SK-N-SH (cell line): ENCODE data around the gene DUSP9. TPM values are rescaled to one million over a fixed set of nuclear protein-coding genes. Genes with fewer than 3 reads are reported as not detected.

Experiments
- CTCF ChIA-PET: fragments of 300-600, 350-600 bp; formaldehyde crosslinking; extraction: SDS; loops from one replicate; lab custom pipeline; 2021; lab: Yijun Ruan, JAX
- POLR2A ChIA-PET: fragments of 350-600 bp; sonication (Branson Sonifier 250); formaldehyde crosslinking; extraction: SDS; loops from one replicate; lab custom pipeline; 2020; ENCODE audit warnings: antibody characterized with exemption, inconsistent platforms; lab: Yijun Ruan, JAX
- DNase-seq: peaks from one replicate; pipeline ENCODE4 v3.0.0; 2012
- H2AFZ ChIP-seq: fragments of 200-600 bp; sonication (generic); 2 replicates; pipeline ENCODE4 v1.8.1; 2016; ENCODE audit warnings: antibody characterized with exemption, mild to moderate bottlenecking, low read depth
- H3F3A ChIP-seq: fragments of 200-600 bp; sonication (generic); replicated peaks from 2 replicates; pipeline ENCODE3; 2016; ENCODE audit warnings: antibody characterized with exemption, mild to moderate bottlenecking; ENCODE audit not compliant: insufficient read depth
- H3K27ac ChIP-seq, 2 experiments: fragments of 200-500 bp in 1 of 2; fragments of 200-600 bp in 1 of 2; sonication (Bioruptor generic) in 1 of 2; sonication (generic), shearing (Covaris generic) in 1 of 2; 2 replicates each; pipeline versions ENCODE4 v1.5.1 to v1.6.1; 2014 to 2016; ENCODE audit warnings: low read depth in 2 of 2, inconsistent platforms in 1 of 2, low read length in 1 of 2, mild to moderate bottlenecking in 1 of 2, mixed read lengths in 1 of 2
- H3K27me3 ChIP-seq: fragments of 200-600 bp; sonication (generic), shearing (Covaris generic); 2 replicates; pipeline ENCODE4 v1.6.1; 2016; ENCODE audit warnings: mixed run types; ENCODE audit not compliant: insufficient read depth
- H3K36me3 ChIP-seq, 2 experiments: fragments of 200-500 bp in 1 of 2; fragments of 200-600 bp in 1 of 2; sonication (Bioruptor generic) in 1 of 2; sonication (generic) in 1 of 2; replicated peaks in 1 of 2; 2 replicates each; pipeline versions ENCODE3 to v1.5.1; 2014 to 2016; ENCODE audit warnings: low read length in 1 of 2, mild to moderate bottlenecking in 1 of 2; ENCODE audit not compliant: insufficient read depth in 2 of 2, control insufficient read depth in 1 of 2
- H3K4me1 ChIP-seq, 2 experiments: fragments of 200-500 bp in 1 of 2; fragments of 200-600 bp in 1 of 2; sonication (Bioruptor generic) in 1 of 2; sonication (generic), shearing (Covaris generic) in 1 of 2; 2 replicates each; pipeline versions ENCODE4 v1.5.1 to v1.6.1; 2014 to 2016; ENCODE audit warnings: low read depth in 1 of 2, low read length in 1 of 2, mixed run types in 1 of 2; ENCODE audit not compliant: insufficient read depth in 2 of 2, control insufficient read depth in 1 of 2
- H3K4me2 ChIP-seq: fragments of 200-600 bp; sonication (generic), shearing (Covaris generic); 2 replicates; pipeline ENCODE4 v1.6.1; 2017; ENCODE audit warnings: mixed run types
- H3K4me3 ChIP-seq, 2 experiments: fragments of 200-500 bp in 1 of 2; fragments of 200-600 bp in 1 of 2; sonication (Bioruptor generic) in 1 of 2; sonication (generic), shearing (Covaris generic) in 1 of 2; 2 replicates each; pipeline versions ENCODE4 v1.5.1 to v1.8.1; 2014 to 2016; ENCODE audit warnings: low read depth in 2 of 2, inconsistent platforms in 1 of 2, low read length in 1 of 2, mild to moderate bottlenecking in 1 of 2, mixed read lengths in 1 of 2, moderate library complexity in 1 of 2
- H3K79me2 ChIP-seq: fragments of 200-600 bp; sonication (generic); 2 replicates; pipeline ENCODE4 v1.8.1; 2017; ENCODE audit warnings: mild to moderate bottlenecking; ENCODE audit not compliant: insufficient read depth
- H3K9ac ChIP-seq: fragments of 200-600 bp; sonication (generic); 2 replicates; pipeline ENCODE4 v1.6.1; 2017; ENCODE audit warnings: mixed run types
- H3K9me2 ChIP-seq: fragments of 200-600 bp; sonication (generic); 2 replicates; pipeline ENCODE4 v1.6.1; 2017; ENCODE audit warnings: mixed run types
- H3K9me3 ChIP-seq: fragments of 200-600 bp; sonication (generic); 2 replicates; pipeline ENCODE4 v1.6.1; 2017; ENCODE audit warnings: mixed run types, mild to moderate bottlenecking, moderate library complexity
- H4K20me1 ChIP-seq: fragments of 200-600 bp; sonication (generic); 2 replicates; pipeline ENCODE4 v1.6.1; 2017; ENCODE audit warnings: mild to moderate bottlenecking, mixed run types; ENCODE audit not compliant: insufficient read depth
- CHD2 ChIP-seq: fragments of 150-350 bp; IDR thresholded peaks from 2 replicates; pipeline ENCODE4 v1.6.1; 2018; ENCODE audit warnings: low read length; ENCODE audit not compliant: partially characterized antibody
- FOXJ3 ChIP-seq: sonication (generic); formaldehyde crosslinking; IDR thresholded peaks from 2 replicates; pipeline ENCODE4 v1.5.1; 2020; ENCODE audit warnings: mild to moderate bottlenecking, missing genetic modification reagents
- FOXM1 ChIP-seq: IDR thresholded peaks from 2 replicates; pipeline ENCODE4 v1.4.0; 2012; ENCODE audit warnings: low read depth, mild to moderate bottlenecking
- GABPA ChIP-seq: IDR thresholded peaks from 2 replicates; pipeline ENCODE4 v1.4.0; 2012; ENCODE audit warnings: low read depth, mild to moderate bottlenecking
- GATA2 ChIP-seq: sonication (generic); formaldehyde crosslinking; IDR thresholded peaks from 2 replicates; pipeline ENCODE4 v1.5.0; 2020; ENCODE audit warnings: mild to moderate bottlenecking, missing genetic modification reagents
- MXI1 ChIP-seq: IDR thresholded peaks from 2 replicates; pipeline ENCODE4 v1.6.1; 2012; ENCODE audit warnings: mild to moderate bottlenecking, low read depth, low read length, improper control_type of control experiment
- SIN3A ChIP-seq: IDR thresholded peaks from 2 replicates; pipeline ENCODE4 v1.6.1; 2012; ENCODE audit warnings: low read depth, mild to moderate bottlenecking, low read length, moderate library complexity, borderline replicate concordance
- TEAD4 ChIP-seq: IDR thresholded peaks from 2 replicates; pipeline ENCODE4 v1.4.0; 2012; ENCODE audit warnings: mild to moderate bottlenecking, borderline replicate concordance; ENCODE audit not compliant: insufficient read depth
- YY1 ChIP-seq: IDR thresholded peaks from 2 replicates; pipeline ENCODE4 v1.4.0; 2012; ENCODE audit warnings: low read depth, mild to moderate bottlenecking
- WGBS: methylation state at CpG from one replicate; pipeline ENCODE4 v1.1.6; 2017; ENCODE audit warnings: low lambda C conversion rate; 5-methylcytosine and 5-hydroxymethylcytosine counted together
- polyA plus RNA-seq, 3 experiments: library from polyadenylated mRNA; depleted of rRNA; stranded (reverse); fragments of >200 nt; gene quantifications; 2 replicates each; pipeline ENCODE4 v1.2.3, GENCODE V29; 2012
- TF ChIP-seq, protein P1 (sequence below): IDR thresholded peaks from 2 replicates; pipeline ENCODE4 v1.4.0; 2012; ENCODE audit warnings: low read depth
- TF ChIP-seq, protein P2 (sequence below): fragments of 200-600 bp; sonication (generic); IDR thresholded peaks from 2 replicates; pipeline ENCODE4 v1.6.1; 2017; ENCODE audit warnings: antibody characterized with exemption, mild to moderate bottlenecking, moderate library complexity
- TF ChIP-seq, protein P3 (sequence below): IDR thresholded peaks from 2 replicates; pipeline ENCODE4 v1.4.0; 2012; ENCODE audit warnings: low read depth, borderline replicate concordance

DUSP9 gene, protein sequence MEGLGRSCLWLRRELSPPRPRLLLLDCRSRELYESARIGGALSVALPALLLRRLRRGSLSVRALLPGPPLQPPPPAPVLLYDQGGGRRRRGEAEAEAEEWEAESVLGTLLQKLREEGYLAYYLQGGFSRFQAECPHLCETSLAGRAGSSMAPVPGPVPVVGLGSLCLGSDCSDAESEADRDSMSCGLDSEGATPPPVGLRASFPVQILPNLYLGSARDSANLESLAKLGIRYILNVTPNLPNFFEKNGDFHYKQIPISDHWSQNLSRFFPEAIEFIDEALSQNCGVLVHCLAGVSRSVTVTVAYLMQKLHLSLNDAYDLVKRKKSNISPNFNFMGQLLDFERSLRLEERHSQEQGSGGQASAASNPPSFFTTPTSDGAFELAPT
- 0.05 and 0.08 TPM in 2 replicates for polyA plus RNA-seq (2012; rRNA removed)
- polyA plus RNA-seq (2012; cell fraction: cytosol; rRNA removed), result 0.04 and 0.07 TPM in 2 replicates
- 0.06 TPM in 1 of 2 replicates, not detected in the other for polyA plus RNA-seq (2012; cell fraction: nucleus; rRNA removed)

DNA sequence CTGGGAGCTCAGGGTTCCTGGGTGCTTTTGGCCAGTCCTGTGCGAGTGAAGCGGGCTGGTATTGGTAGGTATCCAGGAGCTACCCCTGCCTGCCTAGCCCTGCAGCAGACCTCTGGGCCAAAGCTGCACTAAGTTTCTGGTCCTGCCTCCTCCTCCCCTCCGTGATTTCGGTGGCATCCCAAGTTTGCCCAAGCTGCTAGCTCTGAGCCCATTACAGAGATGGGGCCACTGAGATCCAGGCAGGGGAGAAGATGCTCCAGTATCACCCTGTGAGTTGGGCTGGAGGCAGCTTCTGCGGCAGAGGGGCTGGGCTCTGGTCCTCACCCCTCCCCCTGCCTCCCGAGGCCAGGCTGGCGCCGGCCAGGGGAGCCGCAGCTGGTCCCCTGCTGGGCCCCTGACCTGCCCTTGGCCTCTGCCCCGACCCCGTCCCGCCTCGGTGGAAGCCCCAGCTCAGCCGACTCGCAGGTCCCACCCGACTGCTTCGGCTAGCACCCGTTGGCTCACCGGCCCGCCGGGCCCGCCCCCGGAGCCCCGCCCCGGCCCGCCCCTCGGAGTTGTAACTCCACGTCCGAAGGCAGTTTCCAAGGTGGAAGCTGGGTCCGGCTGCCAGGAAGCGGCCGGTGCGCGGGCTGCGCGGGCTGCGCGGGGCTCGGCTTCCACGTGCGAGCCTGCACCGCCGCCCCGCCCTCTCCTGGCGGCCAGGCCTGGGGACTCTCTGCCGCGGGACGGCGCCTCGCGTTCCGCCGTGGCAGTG lies at the start of gene DUSP9:
TSS of gene DUSP9 (plus strand) at position 584 of the 754 bp plus-strand sequence. CDS start 751 bp downstream, outside the sequence.
- CTCF ChIA-PET, result interaction anchor here (1.0 to 11.0 kb wide), 6 partner anchors 21 to 107 kb away, joined by 3 to 106 read pairs (median 8); partner anchors contain the start of gene PNCK
- H3K27ac ChIP-seq, result no peak within 1 kb of the TSS
- H2AFZ ChIP-seq, result no peak within 1 kb of the TSS
- H3K9me2 ChIP-seq, result no peaks in the 10 kb centered on the region
- TF ChIP-seq TEAD4, result no peak
- TF ChIP-seq, protein P1, sequence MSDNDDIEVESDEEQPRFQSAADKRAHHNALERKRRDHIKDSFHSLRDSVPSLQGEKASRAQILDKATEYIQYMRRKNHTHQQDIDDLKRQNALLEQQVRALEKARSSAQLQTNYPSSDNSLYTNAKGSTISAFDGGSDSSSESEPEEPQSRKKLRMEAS, result no peak
- TF ChIP-seq, protein P2, sequence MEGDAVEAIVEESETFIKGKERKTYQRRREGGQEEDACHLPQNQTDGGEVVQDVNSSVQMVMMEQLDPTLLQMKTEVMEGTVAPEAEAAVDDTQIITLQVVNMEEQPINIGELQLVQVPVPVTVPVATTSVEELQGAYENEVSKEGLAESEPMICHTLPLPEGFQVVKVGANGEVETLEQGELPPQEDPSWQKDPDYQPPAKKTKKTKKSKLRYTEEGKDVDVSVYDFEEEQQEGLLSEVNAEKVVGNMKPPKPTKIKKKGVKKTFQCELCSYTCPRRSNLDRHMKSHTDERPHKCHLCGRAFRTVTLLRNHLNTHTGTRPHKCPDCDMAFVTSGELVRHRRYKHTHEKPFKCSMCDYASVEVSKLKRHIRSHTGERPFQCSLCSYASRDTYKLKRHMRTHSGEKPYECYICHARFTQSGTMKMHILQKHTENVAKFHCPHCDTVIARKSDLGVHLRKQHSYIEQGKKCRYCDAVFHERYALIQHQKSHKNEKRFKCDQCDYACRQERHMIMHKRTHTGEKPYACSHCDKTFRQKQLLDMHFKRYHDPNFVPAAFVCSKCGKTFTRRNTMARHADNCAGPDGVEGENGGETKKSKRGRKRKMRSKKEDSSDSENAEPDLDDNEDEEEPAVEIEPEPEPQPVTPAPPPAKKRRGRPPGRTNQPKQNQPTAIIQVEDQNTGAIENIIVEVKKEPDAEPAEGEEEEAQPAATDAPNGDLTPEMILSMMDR, result no peak
- TF ChIP-seq FOXM1, result no peak
- TF ChIP-seq, protein P3, sequence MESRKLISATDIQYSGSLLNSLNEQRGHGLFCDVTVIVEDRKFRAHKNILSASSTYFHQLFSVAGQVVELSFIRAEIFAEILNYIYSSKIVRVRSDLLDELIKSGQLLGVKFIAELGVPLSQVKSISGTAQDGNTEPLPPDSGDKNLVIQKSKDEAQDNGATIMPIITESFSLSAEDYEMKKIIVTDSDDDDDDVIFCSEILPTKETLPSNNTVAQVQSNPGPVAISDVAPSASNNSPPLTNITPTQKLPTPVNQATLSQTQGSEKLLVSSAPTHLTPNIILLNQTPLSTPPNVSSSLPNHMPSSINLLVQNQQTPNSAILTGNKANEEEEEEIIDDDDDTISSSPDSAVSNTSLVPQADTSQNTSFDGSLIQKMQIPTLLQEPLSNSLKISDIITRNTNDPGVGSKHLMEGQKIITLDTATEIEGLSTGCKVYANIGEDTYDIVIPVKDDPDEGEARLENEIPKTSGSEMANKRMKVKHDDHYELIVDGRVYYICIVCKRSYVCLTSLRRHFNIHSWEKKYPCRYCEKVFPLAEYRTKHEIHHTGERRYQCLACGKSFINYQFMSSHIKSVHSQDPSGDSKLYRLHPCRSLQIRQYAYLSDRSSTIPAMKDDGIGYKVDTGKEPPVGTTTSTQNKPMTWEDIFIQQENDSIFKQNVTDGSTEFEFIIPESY, result no peak
- DNase-seq, result peak; percentile 77
- no peaks in the 10 kb centered on the region for H3K36me3 ChIP-seq
- no peak within 1 kb of the TSS for H3K4me3 ChIP-seq
- H3K27me3 ChIP-seq, result peaks cover 53% of the 10 kb centered on the region
- H3K9ac ChIP-seq, result no peak within 1 kb of the TSS
- POLR2A ChIA-PET, result no interaction called here
- H3K4me1 ChIP-seq, result peaks cover 0 to 3% of the 10 kb centered on the region in 2 experiments; a peak in 1 of 4 replicates
- H3K9me3 ChIP-seq, result no peaks in the 10 kb centered on the region
- H3K4me2 ChIP-seq, result no peak within 1 kb of the TSS
- H3K79me2 ChIP-seq, result no peaks in the 10 kb centered on the region
- H4K20me1 ChIP-seq, result no peaks in the 10 kb centered on the region
- H3F3A ChIP-seq, result no peaks in the 10 kb centered on the region
- 48% methylated on average over 3 of the region's 53 CpGs for WGBS

DNA sequence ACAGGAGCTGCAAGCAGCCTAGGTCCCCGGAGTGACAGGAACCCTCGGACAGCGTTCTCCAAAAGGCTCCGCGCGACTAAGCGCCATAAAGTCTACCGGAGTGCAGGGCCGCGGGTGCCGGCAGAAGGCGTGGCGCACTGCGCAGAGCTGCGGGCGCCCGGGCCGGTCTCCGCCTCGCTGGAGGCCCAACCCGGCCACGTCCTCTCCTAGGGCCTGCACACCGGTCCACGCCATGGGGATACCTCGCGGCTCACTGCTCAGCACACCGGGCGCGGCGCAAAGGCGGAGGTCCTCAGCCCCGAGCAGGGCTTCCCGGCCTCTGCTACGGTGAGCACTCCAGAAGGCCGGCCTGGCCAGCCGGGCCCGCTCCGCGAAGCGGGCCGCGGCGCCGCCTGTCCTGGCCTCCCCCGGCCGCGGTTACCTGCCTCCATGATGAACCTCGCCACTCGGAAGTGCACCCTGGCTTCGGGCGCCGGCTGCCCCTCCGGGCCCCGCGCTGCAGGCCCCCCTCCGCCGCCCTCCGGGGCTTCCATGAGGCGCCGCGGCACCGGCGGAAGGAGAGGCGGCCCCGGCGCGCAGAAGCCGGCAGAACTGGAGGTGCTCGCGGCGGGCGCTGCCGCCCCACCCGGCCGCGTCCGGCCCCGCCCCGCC lies 48.3 kb upstream of the DUSP9 start, which contains the start of gene CCNQ:
TSS of gene CCNQ (minus strand) at position 599 of the 651 bp plus-strand sequence. CDS start at position 533, 66 bp downstream.
- TF ChIP-seq, protein P1, result 0 out of 2 replicates have a peak, but pooled peaks have one; percentile 16
- TF ChIP-seq MXI1 (peak; percentile 41; the same call in 1 of the 2 replicates), YY1 (0 out of 2 replicates have a peak, but pooled peaks have one; percentile 17), FOXJ3 (CRISPR knock-in tag) (no peak), CHD2 (no peak), FOXM1 (no peak), GABPA (no peak), GATA2 (CRISPR knock-in tag) (no peak), SIN3A (peak; percentile 11; the same call in 1 of the 2 replicates)
- H3K4me2 ChIP-seq, result peak within 1 kb of the TSS; percentile 79
- DNase-seq, result peak; percentile 57
- ChIA-PET CTCF (interaction anchor here (0.6 to 4.6 kb wide), 4 partner anchors 12 to 110 kb away, joined by 3 to 35 read pairs (median 6); no protein-coding TSS in a partner anchor), POLR2A (interaction anchor here (0.7 to 1.2 kb wide), 2 partner anchors 12 to 31 kb away, joined by 3 read pairs; no protein-coding TSS in a partner anchor)
- H3K4me1 ChIP-seq, result peaks cover 0 to 16% of the 10 kb centered on the region in 2 experiments; a peak in 1 of 4 replicates
- WGBS, result 0% methylated on average over 2 of the region's 79 CpGs
- H3K9me2 ChIP-seq, result no peaks in the 10 kb centered on the region
- peak within 1 kb of the TSS; percentile 68 for H3K9ac ChIP-seq
- no peaks in the 10 kb centered on the region for H3K9me3 ChIP-seq
- peak within 1 kb of the TSS; percentile 68 to 69 for H3K4me3 ChIP-seq
- peaks cover 29% of the 10 kb centered on the region; the same call in 1 of the 2 replicates for H3K79me2 ChIP-seq
- no peaks in the 10 kb centered on the region for H3F3A ChIP-seq
- H2AFZ ChIP-seq, result peak within 1 kb of the TSS; percentile 74; the same call in 1 of the 2 replicates
- H3K27me3 ChIP-seq, result peaks cover 26% of the 10 kb centered on the region
- H3K36me3 ChIP-seq, result no peaks in the 10 kb centered on the region
- peak within 1 kb of the TSS; percentile 16 to 24; a peak in 1 of 4 replicates for H3K27ac ChIP-seq
- H4K20me1 ChIP-seq, result peaks cover 22% of the 10 kb centered on the region; the same call in 1 of the 2 replicates
